K562 (cell line): Measurements from ENCODE around the gene CRIM1. TPM values are rescaled to one million over a fixed set of nuclear protein-coding genes. Genes with fewer than 3 reads are reported as not detected.
A peak's percentile ranks its signal among the peaks of the same experiment; 100 is the strongest.

Experiments used
- ATAC-seq: fragments of 200-7000 bp; cut with Tn5 transposase; 3 replicates; pipeline ENCODE4 v1.9.1; 2020; ENCODE audit warnings: moderate library complexity
- BruUV-seq: library from RNA; stranded (reverse); fragments of 400-500 nt; replicated peaks from 2 replicates; lab custom pipeline; 2021; lab: Mats Ljungman, UMichigan
- CTCF ChIA-PET: fragments of 300-600 bp; formaldehyde crosslinking; extraction: SDS; loops from one replicate; lab custom pipeline; 2021; ENCODE audit warnings: low intra/inter-chr PET ratio; lab: Yijun Ruan, JAX
- POLR2A ChIA-PET: fragments of 300-600, 350-650 bp; sonication (Branson Sonifier 250); formaldehyde crosslinking; extraction: SDS; loops from one replicate; lab custom pipeline; 2021; ENCODE audit warnings: antibody characterized with exemption, inconsistent platforms; lab: Yijun Ruan, JAX
- DNase-seq, 4 experiments: peaks; one replicate each; pipeline versions ENCODE4 v3.0.0 to v3.0.0-alpha.2; 2011 to 2018; ENCODE audit warnings: low spot score in 3 of 4, mixed read lengths in 3 of 4; ENCODE audit errors: extremely low read depth in 1 of 4
- FAIRE-seq: peaks from 2 replicates; lab custom pipeline; 2011; peaks lifted over from hg19 to GRCh38; lab: Jason Lieb, UNC
- H2AFZ ChIP-seq: 2 replicates; pipeline ENCODE4 v1.6.0; 2011; ENCODE audit warnings: low read depth, low read length, control low read depth, inconsistent platforms
- H3K27ac ChIP-seq: fragments of 200-600 bp; 3 replicates; pipeline ENCODE4 v1.8.0; 2011; ENCODE audit warnings: low read depth, mild to moderate bottlenecking, control low read depth, inconsistent platforms, low read length, moderate library complexity, mixed read lengths; ENCODE audit errors: extremely low read depth
- H3K27me3 ChIP-seq, 2 experiments: fragments of 300-600 bp in 1 of 2; 2 replicates in 1 of 2; 3 replicates in 1 of 2; pipeline versions ENCODE4 v1.6.0 to v1.8.0; 2011; ENCODE audit warnings: inconsistent platforms in 2 of 2, low read length in 2 of 2, mild to moderate bottlenecking in 1 of 2, mixed read lengths in 1 of 2, moderate library complexity in 1 of 2; ENCODE audit not compliant: control insufficient read depth in 2 of 2, insufficient read depth in 2 of 2
- H3K36me3 ChIP-seq: fragments of 300-600 bp; 3 replicates; pipeline ENCODE4 v1.8.0; 2011; ENCODE audit warnings: mild to moderate bottlenecking, low read length, inconsistent platforms; ENCODE audit not compliant: control insufficient read depth, insufficient read depth
- H3K4me1 ChIP-seq, 2 experiments: fragments of 200-600 bp in 1 of 2; replicated peaks in 1 of 2; 2 replicates in 1 of 2; 3 replicates in 1 of 2; pipeline versions ENCODE4 v1.5.1 to v1.8.0; 2011; ENCODE audit warnings: inconsistent platforms in 2 of 2, low read length in 2 of 2, mild to moderate bottlenecking in 1 of 2, mixed read lengths in 1 of 2, moderate library complexity in 1 of 2; ENCODE audit not compliant: control insufficient read depth in 2 of 2, insufficient read depth in 2 of 2
- H3K4me2 ChIP-seq: 2 replicates; pipeline ENCODE4 v1.6.1; 2011; ENCODE audit warnings: low read length, control low read depth, inconsistent platforms, mixed read lengths; ENCODE audit not compliant: insufficient read depth
- H3K4me3 ChIP-seq: fragments of 200-600 bp; sonication (generic), shearing (Covaris generic); 2 replicates; pipeline ENCODE4 v1.5.1; 2016; ENCODE audit warnings: control low read depth, inconsistent platforms
- H3K79me2 ChIP-seq: fragments of 200-600 bp; 3 replicates; pipeline ENCODE4 v1.8.0; 2011; ENCODE audit warnings: low read length, inconsistent platforms; ENCODE audit not compliant: control insufficient read depth, insufficient read depth
- H3K9ac ChIP-seq, 2 experiments: 2 replicates each; pipeline versions ENCODE4 v1.6.0 to v1.6.1; 2011; ENCODE audit warnings: low read depth in 2 of 2, low read length in 2 of 2, control low read depth in 1 of 2, inconsistent platforms in 1 of 2, mild to moderate bottlenecking in 1 of 2, mixed read lengths in 1 of 2; ENCODE audit not compliant: insufficient read depth in 1 of 2
- H3K9me1 ChIP-seq: one replicate; pipeline ENCODE4 v1.6.0; 2011; ENCODE audit warnings: inconsistent platforms, mild to moderate bottlenecking, low read length, moderate library complexity; ENCODE audit not compliant: control insufficient read depth, insufficient read depth
- H3K9me3 ChIP-seq: replicated peaks from 2 replicates; pipeline ENCODE4 v1.5.1; 2011; ENCODE audit warnings: low read depth, low read length, inconsistent platforms; ENCODE audit not compliant: control insufficient read depth, insufficient read depth
- H4K20me1 ChIP-seq: replicated peaks from 2 replicates; pipeline ENCODE4 v1.6.1; 2011; ENCODE audit warnings: low read length, inconsistent platforms, mixed read lengths; ENCODE audit not compliant: control insufficient read depth, insufficient read depth
- AFF4 ChIP-seq: sonication (generic); formaldehyde crosslinking; IDR thresholded peaks from 2 replicates; pipeline ENCODE4 v1.8.0; 2023; ENCODE audit warnings: mild to moderate bottlenecking, missing genetic modification reagents
- BRCA1 ChIP-seq, 2 experiments: fragments of 450-650 bp in 1 of 2; sonication (generic) in 1 of 2; formaldehyde crosslinking in 1 of 2; IDR thresholded peaks; 2 replicates each; pipeline versions ENCODE4 v1.5.0 to v1.6.1; 2017 to 2020; ENCODE audit warnings: mild to moderate bottlenecking in 1 of 2, missing genetic modification reagents in 1 of 2
- CBX3 ChIP-seq, 2 experiments: IDR thresholded peaks; 1 replicate in 1 of 2; 2 replicates in 1 of 2; pipeline ENCODE4 v1.6.1; 2012; ENCODE audit warnings: inconsistent platforms in 2 of 2, low read length in 2 of 2, borderline replicate concordance in 1 of 2, control low read depth in 1 of 2
- CTBP1 ChIP-seq: fragments of 450-650 bp; IDR thresholded peaks from 2 replicates; pipeline ENCODE4 v1.6.1; 2016; ENCODE audit warnings: borderline replicate concordance
- RNF2 ChIP-seq: sonication (generic); IDR thresholded peaks from 2 replicates; pipeline ENCODE4 v1.6.1; 2016
- SMARCB1 ChIP-seq: IDR thresholded peaks from 2 replicates; pipeline ENCODE4 v1.6.1; 2011; ENCODE audit warnings: improper control_type of control experiment, low read depth; ENCODE audit not compliant: insufficient read length
- TAF1 ChIP-seq: IDR thresholded peaks from 2 replicates; pipeline ENCODE4 v1.6.1; 2011; ENCODE audit warnings: mild to moderate bottlenecking, low read length, moderate library complexity; ENCODE audit not compliant: insufficient read depth, control insufficient read depth, severe bottlenecking; ENCODE audit errors: extremely low read depth
- ZNF143 ChIP-seq: sonication (generic); formaldehyde crosslinking; IDR thresholded peaks from 2 replicates; pipeline ENCODE4 v1.9.0; 2022; ENCODE audit warnings: mild to moderate bottlenecking, missing genetic modification reagents
- WGBS: fragments of 100-300 bp; shearing (Covaris generic); methylation state at CpG from one replicate; pipeline ENCODE4 v1.1.6; 2016; ENCODE audit warnings: low coverage, mixed read lengths; ENCODE audit not compliant: insufficient coverage; ENCODE audit errors: missing lambda C conversion rate; 5-methylcytosine and 5-hydroxymethylcytosine counted together
- in situ Hi-C: fragments of 300-500 bp; cut with MboI; formaldehyde crosslinking; loops from 4 replicates; pipeline ENCODE4 v1.15.0; 2018; ENCODE audit warnings: inconsistent platforms, mixed read lengths
- intact Hi-C: fragments of 100-400 bp; cut with micrococcal nuclease; formaldehyde crosslinking; loops from 2 replicates; pipeline ENCODE4 v1.14.2; 2022
- polyA plus RNA-seq, 8 experiments: library from polyadenylated mRNA; depleted of rRNA in 4 of 8; stranded (reverse) in 5 of 8; unstranded in 3 of 8; fragments of >200 nt; fragmentation: Nextera tagmentation in 2 of 8; fragmentation: Illumina TruSeq in 1 of 8; extraction: Ambion mirVana in 2 of 8; extraction: Trizol in 1 of 8; gene quantifications; 2 replicates each; pipeline versions ENCODE4 v1.2.1 to v1.2.3, GENCODE V29; 2011 to 2014; ENCODE audit warnings: inconsistent platforms in 1 of 8, missing spikeins in 1 of 8
- total RNA-seq, 7 experiments: library from RNA; depleted of rRNA in 6 of 7; stranded (reverse); fragments of >200 nt in 6 of 7; fragmentation: Illumina TruSeq in 2 of 7; extraction: Trizol in 2 of 7; gene quantifications; 2 replicates each; pipeline versions ENCODE4 v1.2.1 to v1.2.3, GENCODE V29; 2011 to 2021; ENCODE audit warnings: low replicate concordance in 1 of 7
- TF ChIP-seq, protein P1 (sequence below): fragments of 450-650 bp; IDR thresholded peaks from 2 replicates; pipeline ENCODE4 v1.6.1; 2014; ENCODE audit warnings: low read depth, mild to moderate bottlenecking, moderate library complexity, borderline replicate concordance
- TF ChIP-seq, protein P2 (sequence below), 2 experiments: fragments of 450-650 bp in 1 of 2; sonication (generic) in 1 of 2; formaldehyde crosslinking in 1 of 2; IDR thresholded peaks in 1 of 2; conservative IDR thresholded peaks in 1 of 2; 2 replicates each; pipeline versions ENCODE4 v1.6.1 to v1.8.1; 2016 to 2023; ENCODE audit warnings: mild to moderate bottlenecking in 2 of 2, moderate library complexity in 2 of 2, inconsistent platforms in 1 of 2, missing genetic modification reagents in 1 of 2

Gene CRIM1
- total and polyA plus RNA-seq, 9 of the 15 experiments (the other 6 are each of a cell fraction or from before 2014, with no cell fraction given) = 0.01 to 0.36 (median 0.06) TPM; not detected in 1

GRCh38 chr2:36530983-36531354 lies 175.4 kb downstream of the CRIM1 start:
- Histone ChIP-seq H3K4me3 (no peak overlapping the region), H3K27ac (no peak overlapping the region), H3K9ac (no peak overlapping the region), H3K79me2 (no peaks in the 10 kb centered on the region), H3K27me3 (no peaks in the 10 kb centered on the region), H4K20me1 (no peaks in the 10 kb centered on the region), H3K9me3 (no peaks in the 10 kb centered on the region), H3K9me1 (no peaks in the 10 kb centered on the region), H2AFZ (no peak overlapping the region), H3K4me2 (no peak overlapping the region; the same call in 1 of the 2 replicates), H3K4me1 (peaks cover 0 to 9% of the 10 kb centered on the region in 2 experiments; a peak in 3 of 5 replicates), H3K36me3 (no peaks in the 10 kb centered on the region)
- ChIA-PET CTCF (no interaction called here), POLR2A (interaction anchor here (0.8 kb wide), 1 partner anchor 18 kb away, joined by 3 read pairs; no protein-coding TSS in a partner anchor)
- peak; percentile 86 for ATAC-seq
- no peak for FAIRE-seq
- no TSS peak for BruUV-seq
- intact Hi-C loops = no loop called here
- 2% methylated on average over 3 of the region's 3 CpGs for WGBS
- in situ Hi-C loops = no loop called here
- no peak for DNase-seq
- TF ChIP-seq CTBP1 = no peak
- TF ChIP-seq ZNF143 (CRISPR knock-in tag) = no peak
- TF ChIP-seq RNF2 = no peak
- TF ChIP-seq BRCA1 (IDR thresholded peaks at IDR 0.05) = no peak
- TF ChIP-seq BRCA1 (CRISPR knock-in tag; IDR thresholded peaks at IDR 0.05) = no peak
- no peak for TF ChIP-seq TAF1
- TF ChIP-seq, protein P1, sequence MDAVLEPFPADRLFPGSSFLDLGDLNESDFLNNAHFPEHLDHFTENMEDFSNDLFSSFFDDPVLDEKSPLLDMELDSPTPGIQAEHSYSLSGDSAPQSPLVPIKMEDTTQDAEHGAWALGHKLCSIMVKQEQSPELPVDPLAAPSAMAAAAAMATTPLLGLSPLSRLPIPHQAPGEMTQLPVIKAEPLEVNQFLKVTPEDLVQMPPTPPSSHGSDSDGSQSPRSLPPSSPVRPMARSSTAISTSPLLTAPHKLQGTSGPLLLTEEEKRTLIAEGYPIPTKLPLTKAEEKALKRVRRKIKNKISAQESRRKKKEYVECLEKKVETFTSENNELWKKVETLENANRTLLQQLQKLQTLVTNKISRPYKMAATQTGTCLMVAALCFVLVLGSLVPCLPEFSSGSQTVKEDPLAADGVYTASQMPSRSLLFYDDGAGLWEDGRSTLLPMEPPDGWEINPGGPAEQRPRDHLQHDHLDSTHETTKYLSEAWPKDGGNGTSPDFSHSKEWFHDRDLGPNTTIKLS = no peak
- TF ChIP-seq, protein P2, sequence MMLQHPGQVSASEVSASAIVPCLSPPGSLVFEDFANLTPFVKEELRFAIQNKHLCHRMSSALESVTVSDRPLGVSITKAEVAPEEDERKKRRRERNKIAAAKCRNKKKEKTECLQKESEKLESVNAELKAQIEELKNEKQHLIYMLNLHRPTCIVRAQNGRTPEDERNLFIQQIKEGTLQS (IDR thresholded peaks at IDR 0.05) = peak; percentile 41; the same call in 1 of the 2 replicates
- TF ChIP-seq, protein P2 (CRISPR knock-in tag; conservative IDR thresholded peaks at IDR 0.05) = no peak
- no peak for TF ChIP-seq AFF4 (CRISPR knock-in tag)
- TF ChIP-seq CBX3 (IDR thresholded peaks at IDR 0.05; ENCODE audit: borderline replicate concordance in 1 of 2, low read length in 2 of 2) = no peak
- no peak for TF ChIP-seq SMARCB1
